Measurements from ENCODE around the gene IGF2BP2.
A peak's percentile ranks its signal among the peaks of the same experiment; 100 is the strongest.

The IGF2BP2 gene

GRCh38 chr3:185757176-185757575 is 67.7 kb downstream of the IGF2BP2 start:
- no peak overlapping the region for H4K8ac ChIP-seq (ENCODE audit: low read depth, low read length)
- H2BK120ac ChIP-seq (ENCODE audit: low read depth, low read length) = no peak overlapping the region
- peaks cover 5% of the 10 kb centered on the region for H3K79me1 ChIP-seq (ENCODE audit: low read depth, low read length)
- no peak overlapping the region for H3K23ac ChIP-seq (ENCODE audit: low read depth, low read length, poor library complexity)
- H3K4me2 ChIP-seq (ENCODE audit: insufficient read depth, low read length, poor library complexity, severe bottlenecking) = no peak overlapping the region
- H2BK15ac ChIP-seq (ENCODE audit: low read length) = no peak overlapping the region
- H3K27me3 ChIP-seq (ENCODE audit: control insufficient read depth in 3 of 3, insufficient read depth in 3 of 3, low read depth in 1 of 3, low read length in 3 of 3) = no peaks in the 10 kb centered on the region
- no peak overlapping the region for H3K18ac ChIP-seq (ENCODE audit: low read length)
- H4K91ac ChIP-seq (ENCODE audit: low read depth, low read length, poor library complexity) = no peak overlapping the region
- no peak overlapping the region for H2AK5ac ChIP-seq (ENCODE audit: low read depth, low read length)
- WGBS, 2 donors (ENCODE audit: extremely low coverage in 2 of 2, insufficient read length in 2 of 2, insufficient replicate concordance in 1 of 2) = no CpG with 5 or more reads among the region's 2 CpGs
- H3K4me1 ChIP-seq (ENCODE audit: control insufficient read depth in 2 of 2, insufficient read depth in 1 of 2, low read depth in 1 of 2, low read length in 2 of 2) = peaks cover 0 to 8% of the 10 kb centered on the region in 2 donors
- no peak overlapping the region for H3K9ac ChIP-seq (ENCODE audit: low read depth, low read length, poor library complexity)
- DNase-seq (ENCODE audit: low spot score) = no peak
- no peak overlapping the region for H3K14ac ChIP-seq (ENCODE audit: low read length)
- peaks cover 8 to 50% of the 10 kb centered on the region in 2 donors for H3K36me3 ChIP-seq (replicated peaks in 1 of 2; ENCODE audit: control insufficient read depth in 2 of 2, insufficient read depth in 2 of 2, low read length in 2 of 2)
- H3K4ac ChIP-seq (ENCODE audit: low read length) = no peak overlapping the region
- no peak overlapping the region for H2BK5ac ChIP-seq (ENCODE audit: low read length)
- H2BK12ac ChIP-seq (ENCODE audit: low read length) = no peak overlapping the region
- no peak overlapping the region for H2AFZ ChIP-seq (ENCODE audit: low read length)
- peaks cover 6 to 13% of the 10 kb centered on the region in 2 donors for H3K9me3 ChIP-seq (replicated peaks in 1 of 2; ENCODE audit: control insufficient read depth in 2 of 2, insufficient read depth in 1 of 2, low read depth in 1 of 2, low read length in 2 of 2)
- H3K4me3 ChIP-seq (ENCODE audit: low read length in 2 of 2) = no peak overlapping the region
- no peak overlapping the region for H3K27ac ChIP-seq (replicated peaks; ENCODE audit: low read length)

- DNase-seq (ENCODE audit: low spot score) = no peak
- Histone ChIP-seq H3K4ac (ENCODE audit: low read length) (no peak overlapping the region), H3K4me1 (ENCODE audit: control insufficient read depth in 2 of 2, insufficient read depth in 1 of 2, low read depth in 1 of 2, low read length in 2 of 2) (peaks cover 0 to 8% of the 10 kb centered on the region in 2 donors), H2BK15ac (ENCODE audit: low read length) (no peak overlapping the region), H3K23ac (ENCODE audit: low read depth, low read length, poor library complexity) (no peak overlapping the region), H4K8ac (ENCODE audit: low read depth, low read length) (no peak overlapping the region), H2BK5ac (ENCODE audit: low read length) (no peak overlapping the region), H2AK5ac (ENCODE audit: low read depth, low read length) (no peak overlapping the region), H2AFZ (ENCODE audit: low read length) (no peak overlapping the region), H3K4me2 (ENCODE audit: insufficient read depth, low read length, poor library complexity, severe bottlenecking) (no peak overlapping the region), H3K79me1 (ENCODE audit: low read depth, low read length) (peaks cover 5% of the 10 kb centered on the region), H3K27me3 (ENCODE audit: control insufficient read depth in 3 of 3, insufficient read depth in 3 of 3, low read depth in 1 of 3, low read length in 3 of 3) (no peaks in the 10 kb centered on the region), H3K9me3 (replicated peaks in 1 of 2; ENCODE audit: control insufficient read depth in 2 of 2, insufficient read depth in 1 of 2, low read depth in 1 of 2, low read length in 2 of 2) (peaks cover 6 to 13% of the 10 kb centered on the region in 2 donors), H3K9ac (ENCODE audit: low read depth, low read length, poor library complexity) (no peak overlapping the region), H2BK120ac (ENCODE audit: low read depth, low read length) (no peak overlapping the region), H3K36me3 (replicated peaks in 1 of 2; ENCODE audit: control insufficient read depth in 2 of 2, insufficient read depth in 2 of 2, low read length in 2 of 2) (peaks cover 8 to 53% of the 10 kb centered on the region in 2 donors), H3K14ac (ENCODE audit: low read length) (no peak overlapping the region), H3K4me3 (ENCODE audit: low read length in 2 of 2) (no peak overlapping the region), H4K91ac (ENCODE audit: low read depth, low read length, poor library complexity) (no peak overlapping the region), H2BK12ac (ENCODE audit: low read length) (no peak overlapping the region), H3K18ac (ENCODE audit: low read length) (no peak overlapping the region), H3K27ac (replicated peaks; ENCODE audit: low read length) (no peak overlapping the region)
- no CpG with 5 or more reads among the region's 4 CpGs for WGBS, 2 donors (ENCODE audit: extremely low coverage in 2 of 2, insufficient read length in 2 of 2, insufficient replicate concordance in 1 of 2)
Measured at GRCh38 chr3:185756477-185756876, 68.4 kb downstream of the IGF2BP2 start.

- H3K36me3 ChIP-seq (replicated peaks in 1 of 2; ENCODE audit: control insufficient read depth in 2 of 2, insufficient read depth in 2 of 2, low read length in 2 of 2) = peaks cover 8 to 57% of the 10 kb centered on the region in 2 donors
- no peak for DNase-seq (ENCODE audit: low spot score)
Measured at GRCh38 chr3:185754920-185755319, 69.9 kb downstream of the IGF2BP2 start.

GRCh38 chr3:185753354-185753753 is 71.5 kb downstream of the IGF2BP2 start:
- Histone ChIP-seq H3K4me2 (ENCODE audit: insufficient read depth, low read length, poor library complexity, severe bottlenecking) (no peak overlapping the region), H3K4me1 (ENCODE audit: control insufficient read depth in 2 of 2, insufficient read depth in 1 of 2, low read depth in 1 of 2, low read length in 2 of 2) (peaks cover 0 to 4% of the 10 kb centered on the region in 2 donors), H3K23ac (ENCODE audit: low read depth, low read length, poor library complexity) (no peak overlapping the region), H3K36me3 (replicated peaks in 1 of 2; ENCODE audit: control insufficient read depth in 2 of 2, insufficient read depth in 2 of 2, low read length in 2 of 2) (peaks cover 8 to 56% of the 10 kb centered on the region in 2 donors), H3K18ac (ENCODE audit: low read length) (no peak overlapping the region), H2AK5ac (ENCODE audit: low read depth, low read length) (no peak overlapping the region), H3K14ac (ENCODE audit: low read length) (no peak overlapping the region), H2BK5ac (ENCODE audit: low read length) (no peak overlapping the region), H3K79me1 (ENCODE audit: low read depth, low read length) (peaks cover 5% of the 10 kb centered on the region), H2BK12ac (ENCODE audit: low read length) (no peak overlapping the region), H3K9me3 (replicated peaks in 1 of 2; ENCODE audit: control insufficient read depth in 2 of 2, insufficient read depth in 1 of 2, low read depth in 1 of 2, low read length in 2 of 2) (peaks cover 6 to 13% of the 10 kb centered on the region in 2 donors), H4K8ac (ENCODE audit: low read depth, low read length) (no peak overlapping the region), H2BK120ac (ENCODE audit: low read depth, low read length) (no peak overlapping the region), H2BK15ac (ENCODE audit: low read length) (no peak overlapping the region), H3K9ac (ENCODE audit: low read depth, low read length, poor library complexity) (no peak overlapping the region), H3K27ac (replicated peaks; ENCODE audit: low read length) (no peak overlapping the region), H2AFZ (ENCODE audit: low read length) (no peak overlapping the region), H3K4me3 (ENCODE audit: low read length in 2 of 2) (no peak overlapping the region), H3K4ac (ENCODE audit: low read length) (no peak overlapping the region), H4K91ac (ENCODE audit: low read depth, low read length, poor library complexity) (no peak overlapping the region), H3K27me3 (ENCODE audit: control insufficient read depth in 3 of 3, insufficient read depth in 3 of 3, low read depth in 1 of 3, low read length in 3 of 3) (no peaks in the 10 kb centered on the region)
- WGBS, 2 donors (ENCODE audit: extremely low coverage in 2 of 2, insufficient read length in 2 of 2, insufficient replicate concordance in 1 of 2) = no CpG with 5 or more reads among the region's 5 CpGs
- DNase-seq (ENCODE audit: low spot score) = no peak

More at GRCh38 chr3:185754920-185755319, 69.9 kb downstream of the IGF2BP2 start:
- H2BK5ac ChIP-seq (ENCODE audit: low read length) = no peak overlapping the region
- no CpG with 5 or more reads among the region's 3 CpGs for WGBS, 2 donors (ENCODE audit: extremely low coverage in 2 of 2, insufficient read length in 2 of 2, insufficient replicate concordance in 1 of 2)
- no peak overlapping the region for H3K23ac ChIP-seq (ENCODE audit: low read depth, low read length, poor library complexity)
- no peaks in the 10 kb centered on the region for H3K27me3 ChIP-seq (ENCODE audit: control insufficient read depth in 3 of 3, insufficient read depth in 3 of 3, low read depth in 1 of 3, low read length in 3 of 3)
- H2BK15ac ChIP-seq (ENCODE audit: low read length) = no peak overlapping the region
- no peak overlapping the region for H3K14ac ChIP-seq (ENCODE audit: low read length)
- no peak overlapping the region for H2BK120ac ChIP-seq (ENCODE audit: low read depth, low read length)
- no peak overlapping the region for H3K4me3 ChIP-seq (ENCODE audit: low read length in 2 of 2)
- peaks cover 5% of the 10 kb centered on the region for H3K79me1 ChIP-seq (ENCODE audit: low read depth, low read length)
- no peak overlapping the region for H2BK12ac ChIP-seq (ENCODE audit: low read length)
- no peak overlapping the region for H2AFZ ChIP-seq (ENCODE audit: low read length)
- peaks cover 0 to 4% of the 10 kb centered on the region in 2 donors for H3K4me1 ChIP-seq (ENCODE audit: control insufficient read depth in 2 of 2, insufficient read depth in 1 of 2, low read depth in 1 of 2, low read length in 2 of 2)
- no peak overlapping the region for H3K4ac ChIP-seq (ENCODE audit: low read length)
- H4K8ac ChIP-seq (ENCODE audit: low read depth, low read length) = no peak overlapping the region
- H3K18ac ChIP-seq (ENCODE audit: low read length) = no peak overlapping the region
- H3K9ac ChIP-seq (ENCODE audit: low read depth, low read length, poor library complexity) = peak overlapping the region; percentile 57
- H4K91ac ChIP-seq (ENCODE audit: low read depth, low read length, poor library complexity) = no peak overlapping the region
- H3K4me2 ChIP-seq (ENCODE audit: insufficient read depth, low read length, poor library complexity, severe bottlenecking) = no peak overlapping the region
- no peak overlapping the region for H3K27ac ChIP-seq (replicated peaks; ENCODE audit: low read length)
- peaks cover 6 to 13% of the 10 kb centered on the region in 2 donors for H3K9me3 ChIP-seq (replicated peaks in 1 of 2; ENCODE audit: control insufficient read depth in 2 of 2, insufficient read depth in 1 of 2, low read depth in 1 of 2, low read length in 2 of 2)
- no peak overlapping the region for H2AK5ac ChIP-seq (ENCODE audit: low read depth, low read length)

Data from neuronal stem cell (in vitro differentiated cells).